Keratinocyte (primary cell): ENCODE data around the gene DPYD. TPM values are rescaled to one million over a fixed set of nuclear protein-coding genes. Genes with fewer than 3 reads are reported as not detected.

Experiments
- DNase-seq: peaks from one replicate; pipeline ENCODE4 v3.0.0-alpha.2; 2011; ENCODE audit warnings: low read depth, missing footprints, low spot score
- FAIRE-seq: peaks from 2 replicates; lab custom pipeline; 2011; peaks lifted over from hg19 to GRCh38; lab: Jason Lieb, UNC
- H2AFZ ChIP-seq: 2 replicates; pipeline ENCODE4 v1.6.0; 2012; ENCODE audit warnings: low read length, control low read depth, inconsistent platforms; ENCODE audit not compliant: control insufficient read depth
- H3K27ac ChIP-seq: 2 replicates; pipeline ENCODE4 v1.5.1; 2011; ENCODE audit warnings: low read length; ENCODE audit not compliant: control insufficient read depth, insufficient read depth
- H3K27me3 ChIP-seq: 3 replicates; pipeline ENCODE4 v1.6.0; 2011; ENCODE audit warnings: low read length; ENCODE audit not compliant: control insufficient read depth, insufficient read depth; ENCODE audit errors: extremely low read depth
- H3K36me3 ChIP-seq, 2 experiments: 2 replicates in 1 of 2; 3 replicates in 1 of 2; pipeline ENCODE4 v1.5.1; 2011; ENCODE audit warnings: low read length in 2 of 2, mild to moderate bottlenecking in 1 of 2; ENCODE audit not compliant: control insufficient read depth in 2 of 2, insufficient read depth in 2 of 2; ENCODE audit errors: extremely low read depth in 1 of 2
- H3K4me1 ChIP-seq: 3 replicates; pipeline ENCODE4 v1.5.1; 2011; ENCODE audit warnings: low read length; ENCODE audit not compliant: control insufficient read depth, insufficient read depth; ENCODE audit errors: extremely low read depth
- H3K4me2 ChIP-seq: 3 replicates; pipeline ENCODE4 v1.6.0; 2011; ENCODE audit warnings: low read depth, low read length; ENCODE audit not compliant: control insufficient read depth, insufficient read depth; ENCODE audit errors: extremely low read depth
- H3K4me3 ChIP-seq, 3 experiments: fragments of 200-600 bp in 1 of 3; sonication (generic) in 1 of 3; 2 replicates in 2 of 3; 3 replicates in 1 of 3; pipeline ENCODE4 v1.5.1; 2011 to 2016; ENCODE audit warnings: low read length in 3 of 3, mild to moderate bottlenecking in 3 of 3, control low read depth in 2 of 3, inconsistent platforms in 1 of 3, low read depth in 1 of 3, mixed read lengths in 1 of 3, mixed run types in 1 of 3, moderate library complexity in 1 of 3; ENCODE audit not compliant: control insufficient read depth in 2 of 3, insufficient read depth in 2 of 3; ENCODE audit errors: extremely low read depth in 1 of 3
- H3K79me2 ChIP-seq: 2 replicates; pipeline ENCODE4 v1.6.0; 2012; ENCODE audit warnings: low read length; ENCODE audit not compliant: control insufficient read depth, insufficient read depth
- H3K9ac ChIP-seq: 3 replicates; pipeline ENCODE4 v1.6.0; 2011; ENCODE audit warnings: low read length; ENCODE audit not compliant: control insufficient read depth, insufficient read depth; ENCODE audit errors: extremely low read depth
- H3K9me1 ChIP-seq: 3 replicates; pipeline ENCODE4 v1.6.0; 2011; ENCODE audit warnings: low read length; ENCODE audit not compliant: control insufficient read depth, insufficient read depth; ENCODE audit errors: extremely low read depth
- H3K9me3 ChIP-seq: 2 replicates; pipeline ENCODE4 v1.5.1; 2012; ENCODE audit warnings: low read depth, low read length; ENCODE audit not compliant: control insufficient read depth
- H4K20me1 ChIP-seq: 3 replicates; pipeline ENCODE4 v1.6.0; 2011; ENCODE audit warnings: low read length; ENCODE audit not compliant: control insufficient read depth, insufficient read depth; ENCODE audit errors: extremely low read depth
- CTCF ChIP-seq, 3 experiments: IDR thresholded peaks in 1 of 3; conservative IDR thresholded peaks in 1 of 3; optimal IDR thresholded peaks in 1 of 3; 2 replicates in 2 of 3; 3 replicates in 1 of 3; pipeline versions ENCODE3 to v1.5.1; 2011; ENCODE audit warnings: low read length in 3 of 3, mild to moderate bottlenecking in 3 of 3, moderate library complexity in 2 of 3, control low read depth in 1 of 3, inconsistent platforms in 1 of 3; ENCODE audit not compliant: insufficient read depth in 2 of 3; ENCODE audit errors: extremely low read depth in 1 of 3
- EZH2 ChIP-seq: IDR thresholded peaks from one replicate; pipeline ENCODE4 v1.6.1; 2012; ENCODE audit warnings: inconsistent platforms, mild to moderate bottlenecking, low read length, moderate library complexity
- dilution Hi-C: fragments of 300-500 bp; cut with MboI; formaldehyde crosslinking; loops from one replicate; pipeline ENCODE4 v1.7.0; 2020; ENCODE audit warnings: low sequenced_read_pairs; ENCODE audit not compliant: extremely low pct_ligation_motif_present
- polyA plus RNA-seq, 5 experiments: library from polyadenylated mRNA; depleted of rRNA in 3 of 5; stranded (reverse) in 3 of 5; stranded (forward) in 1 of 5; unstranded in 1 of 5; fragments of >200 nt; gene quantifications; 1 replicate in 1 of 5; 2 replicates in 3 of 5; 3 replicates in 1 of 5; pipeline versions ENCODE4 v1.2.1 to v1.2.3, GENCODE V29; 2011 to 2012; ENCODE audit warnings: missing spikeins in 2 of 5, low read depth in 1 of 5, low replicate concordance in 1 of 5

Gene DPYD
- polyA plus RNA-seq, 1 donor (not counting 4 experiments of a cell fraction or from before 2014, with no cell fraction given), result 1.9 TPM

- no peaks in the 10 kb centered on the region for H3K36me3 ChIP-seq
- no peak overlapping the region for H3K4me3 ChIP-seq
- H2AFZ ChIP-seq, result no peak overlapping the region
- no peak for FAIRE-seq
- no peak overlapping the region for H3K9ac ChIP-seq
- no peaks in the 10 kb centered on the region for H3K9me3 ChIP-seq
- dilution Hi-C loops, result no loop called here
- H3K4me1 ChIP-seq, result no peaks in the 10 kb centered on the region
- H3K9me1 ChIP-seq, result no peaks in the 10 kb centered on the region
- TF ChIP-seq EZH2 (no peak), CTCF (optimal IDR thresholded peaks at IDR 0.05 in 1 of 3, IDR thresholded peaks at IDR 0.05 in 1 of 3, conservative IDR thresholded peaks at IDR 0.05 in 1 of 3; ENCODE audit: extremely low read depth in 1 of 3, insufficient read depth in 2 of 3, low read length in 3 of 3) (no peak)
- no peaks in the 10 kb centered on the region for H3K27me3 ChIP-seq
- no peaks in the 10 kb centered on the region for H3K79me2 ChIP-seq
- H4K20me1 ChIP-seq, result no peaks in the 10 kb centered on the region
- DNase-seq, result no peak
- no peak overlapping the region for H3K4me2 ChIP-seq
- no peak overlapping the region for H3K27ac ChIP-seq
Observed at GRCh38 chr1:97157991-97158390, 762.8 kb downstream of the DPYD start.

GRCh38 chr1:97151651-97152050 lies 769.2 kb downstream of the DPYD start:
- no peak overlapping the region for H3K4me2 ChIP-seq
- dilution Hi-C loops, result no loop called here

More at GRCh38 chr1:97151651-97152050, 769.2 kb downstream of the DPYD start:
- TF ChIP-seq EZH2 (no peak), CTCF (optimal IDR thresholded peaks at IDR 0.05 in 1 of 3, IDR thresholded peaks at IDR 0.05 in 1 of 3, conservative IDR thresholded peaks at IDR 0.05 in 1 of 3; ENCODE audit: extremely low read depth in 1 of 3, insufficient read depth in 2 of 3, low read length in 3 of 3) (no peak)
- Histone ChIP-seq H2AFZ (no peak overlapping the region), H3K9me1 (no peaks in the 10 kb centered on the region), H3K36me3 (no peaks in the 10 kb centered on the region), H4K20me1 (no peaks in the 10 kb centered on the region), H3K4me3 (no peak overlapping the region), H3K9me3 (no peaks in the 10 kb centered on the region), H3K27ac (no peak overlapping the region), H3K9ac (no peak overlapping the region), H3K4me1 (no peaks in the 10 kb centered on the region), H3K79me2 (no peaks in the 10 kb centered on the region), H3K27me3 (no peaks in the 10 kb centered on the region)
- DNase-seq (no peak), FAIRE-seq (no peak)
